AG10803 (cell line): ENCODE data around the gene LARP1B.
A peak's percentile ranks its signal among the peaks of the same experiment; 100 is the strongest.
"Not testable (repeated sequence)": the region's sequence is repeated elsewhere in the genome, so short reads cannot be mapped to it uniquely, and the experiment has no call there.

Experiments
- DNase-seq: peaks from one replicate; pipeline ENCODE4 v3.0.0; 2010; ENCODE audit warnings: low read depth
- H3K4me3 ChIP-seq: 2 replicates; pipeline ENCODE4 v1.5.1; 2011; ENCODE audit warnings: mild to moderate bottlenecking, low read length, control low read depth
- TF ChIP-seq, protein P1 (sequence below): conservative IDR thresholded peaks from 2 replicates; pipeline ENCODE4 v1.5.1; 2011; ENCODE audit warnings: mild to moderate bottlenecking, low read length, control low read depth, inconsistent platforms

The LARP1B gene

DNA sequence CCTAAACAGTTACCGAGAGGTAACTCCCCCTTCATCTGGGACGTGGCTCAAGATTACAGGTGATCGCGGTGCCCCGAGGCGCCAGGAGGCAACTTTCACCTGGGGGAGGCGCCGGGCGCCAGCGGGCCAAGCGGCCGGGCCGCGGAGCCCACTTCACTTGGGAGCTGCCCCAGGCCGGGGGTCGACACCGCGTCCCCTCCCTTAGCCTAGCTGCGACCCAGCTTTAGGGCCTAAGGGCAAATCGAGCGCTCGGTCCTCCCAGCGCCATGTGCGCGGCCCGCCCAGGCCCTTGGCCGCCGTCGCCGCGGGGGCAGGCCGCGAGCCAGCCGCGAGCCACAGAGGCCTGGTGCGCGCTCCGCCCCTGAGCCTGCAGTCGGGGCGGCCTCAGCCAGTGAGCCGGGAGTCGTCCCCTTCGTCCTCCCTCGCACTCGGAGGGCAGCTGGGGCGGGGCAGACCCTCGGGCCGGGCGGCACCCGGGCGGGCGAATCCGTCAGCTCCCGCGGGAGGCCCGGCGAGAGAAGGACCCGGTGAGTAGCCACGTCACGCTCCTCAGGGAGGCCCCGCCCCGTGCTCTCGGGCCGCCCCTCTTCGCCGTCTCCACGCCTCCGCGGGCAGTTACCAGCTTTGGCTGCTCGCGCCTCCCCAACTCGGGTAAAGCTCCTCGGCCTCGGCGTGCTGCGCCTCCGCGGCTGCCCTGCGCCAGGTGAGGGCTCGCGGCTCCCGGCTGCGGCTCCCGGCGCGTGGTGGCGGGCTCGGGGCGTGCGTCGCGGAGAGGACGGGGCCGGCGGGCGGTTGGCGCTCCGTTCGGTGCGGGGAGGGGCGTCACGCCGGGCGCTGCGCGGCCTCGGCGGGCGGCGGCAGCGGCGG is at the start of gene LARP1B:
Gene LARP1B, plus strand, starts transcription at position 614 of the 867 bp plus-strand sequence. CDS start 13,640 bp downstream, outside the sequence.
- peak within 1 kb of the TSS; percentile 83 for H3K4me3 ChIP-seq
- TF ChIP-seq, protein P1, sequence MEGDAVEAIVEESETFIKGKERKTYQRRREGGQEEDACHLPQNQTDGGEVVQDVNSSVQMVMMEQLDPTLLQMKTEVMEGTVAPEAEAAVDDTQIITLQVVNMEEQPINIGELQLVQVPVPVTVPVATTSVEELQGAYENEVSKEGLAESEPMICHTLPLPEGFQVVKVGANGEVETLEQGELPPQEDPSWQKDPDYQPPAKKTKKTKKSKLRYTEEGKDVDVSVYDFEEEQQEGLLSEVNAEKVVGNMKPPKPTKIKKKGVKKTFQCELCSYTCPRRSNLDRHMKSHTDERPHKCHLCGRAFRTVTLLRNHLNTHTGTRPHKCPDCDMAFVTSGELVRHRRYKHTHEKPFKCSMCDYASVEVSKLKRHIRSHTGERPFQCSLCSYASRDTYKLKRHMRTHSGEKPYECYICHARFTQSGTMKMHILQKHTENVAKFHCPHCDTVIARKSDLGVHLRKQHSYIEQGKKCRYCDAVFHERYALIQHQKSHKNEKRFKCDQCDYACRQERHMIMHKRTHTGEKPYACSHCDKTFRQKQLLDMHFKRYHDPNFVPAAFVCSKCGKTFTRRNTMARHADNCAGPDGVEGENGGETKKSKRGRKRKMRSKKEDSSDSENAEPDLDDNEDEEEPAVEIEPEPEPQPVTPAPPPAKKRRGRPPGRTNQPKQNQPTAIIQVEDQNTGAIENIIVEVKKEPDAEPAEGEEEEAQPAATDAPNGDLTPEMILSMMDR = no peak
- DNase-seq = peak; percentile 97

DNA sequence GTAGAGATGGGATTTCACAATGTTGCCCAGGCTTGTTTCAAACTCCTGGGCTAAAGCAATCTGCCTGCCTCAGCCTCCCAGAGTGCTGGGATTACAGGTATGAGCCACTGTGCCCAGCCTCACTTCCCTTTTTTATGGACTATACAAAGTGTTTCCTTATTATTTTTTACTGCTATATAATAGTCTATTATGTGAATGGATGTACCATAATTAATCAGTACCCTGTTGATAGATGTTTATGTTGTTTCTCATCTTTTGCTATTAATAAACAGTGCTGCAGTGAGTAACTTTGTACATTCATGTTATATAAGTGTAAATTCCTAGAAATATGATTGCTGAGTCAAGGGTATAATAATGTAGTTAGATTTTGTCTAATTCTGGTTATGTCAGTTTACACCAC is 35.8 kb upstream of the LARP1B start:
- TF ChIP-seq, protein P1 = no peak
- H3K4me3 ChIP-seq = no peak overlapping the region
- no peak for DNase-seq

DNA sequence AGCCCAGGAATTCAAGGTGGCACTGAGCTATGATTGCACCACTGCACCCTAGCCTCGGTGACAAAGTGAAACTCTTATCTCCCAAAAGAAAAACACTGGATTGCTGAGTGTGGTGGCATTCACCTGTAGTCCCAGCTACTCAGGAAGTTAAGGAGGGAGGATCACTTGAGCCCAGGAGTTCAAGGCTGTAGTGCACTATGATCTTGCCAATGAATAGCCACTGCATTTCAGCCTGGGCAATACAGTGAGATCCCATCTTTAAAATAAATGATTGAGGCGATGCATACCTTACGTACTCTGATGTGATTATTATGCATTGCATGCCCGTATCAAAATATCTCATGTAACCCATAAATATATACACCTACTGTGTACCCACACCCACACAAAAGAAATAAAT is 31.2 kb upstream of the LARP1B start:
- TF ChIP-seq, protein P1 = no peak
- DNase-seq = no peak
- H3K4me3 ChIP-seq = no peak overlapping the region

DNA sequence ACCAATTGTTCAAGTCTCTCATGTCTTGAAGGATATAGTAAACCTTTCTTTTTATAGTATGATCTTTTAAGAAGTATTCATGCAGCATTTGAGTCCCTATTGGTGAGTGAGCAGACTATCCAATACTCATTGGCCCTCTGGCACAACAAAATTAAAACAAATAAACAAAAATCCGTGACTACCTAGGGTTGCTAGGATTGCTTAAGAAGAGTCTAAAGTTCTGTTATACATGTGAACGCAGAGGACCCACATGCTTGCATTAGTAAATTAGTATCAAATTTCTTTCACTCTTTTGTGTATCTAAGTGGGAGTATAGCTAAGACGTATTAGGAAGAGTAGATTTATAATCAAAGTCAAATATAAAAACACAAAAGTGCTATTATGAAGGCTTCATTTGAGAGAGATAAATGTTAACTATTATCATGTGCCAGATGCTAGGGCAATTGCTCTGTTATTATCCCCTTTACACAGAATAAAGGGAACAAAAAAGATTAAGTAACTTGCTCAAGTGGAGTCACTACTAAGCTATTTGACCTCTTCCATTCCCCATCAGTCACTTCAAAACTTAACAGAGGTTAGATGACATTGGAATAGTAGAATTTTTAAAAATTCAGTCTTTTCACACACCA is 29.2 kb upstream of the LARP1B start:
- H3K4me3 ChIP-seq = no peak overlapping the region
- TF ChIP-seq, protein P1 = no peak
- no peak for DNase-seq

DNA sequence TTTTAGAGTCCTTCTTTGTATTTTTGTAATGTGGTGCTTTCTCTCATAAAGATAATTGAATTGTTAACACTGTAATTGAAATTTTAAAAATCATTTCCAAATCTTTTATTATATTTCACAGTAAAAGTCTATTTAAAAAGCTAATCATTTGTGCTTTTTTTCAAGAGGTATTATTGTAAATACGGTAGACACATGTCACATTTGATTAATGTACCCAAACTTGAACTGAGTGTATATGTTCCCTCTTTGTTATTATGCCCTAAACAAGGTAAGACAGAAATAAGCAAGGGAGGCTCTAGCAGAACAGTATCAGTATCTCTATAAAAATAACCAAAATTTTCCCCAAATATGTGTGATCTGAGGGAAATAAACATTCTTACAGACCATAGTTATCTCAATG is 21.5 kb upstream of the LARP1B start:
- no peak overlapping the region for H3K4me3 ChIP-seq
- TF ChIP-seq, protein P1 = no peak
- DNase-seq = no peak

DNA sequence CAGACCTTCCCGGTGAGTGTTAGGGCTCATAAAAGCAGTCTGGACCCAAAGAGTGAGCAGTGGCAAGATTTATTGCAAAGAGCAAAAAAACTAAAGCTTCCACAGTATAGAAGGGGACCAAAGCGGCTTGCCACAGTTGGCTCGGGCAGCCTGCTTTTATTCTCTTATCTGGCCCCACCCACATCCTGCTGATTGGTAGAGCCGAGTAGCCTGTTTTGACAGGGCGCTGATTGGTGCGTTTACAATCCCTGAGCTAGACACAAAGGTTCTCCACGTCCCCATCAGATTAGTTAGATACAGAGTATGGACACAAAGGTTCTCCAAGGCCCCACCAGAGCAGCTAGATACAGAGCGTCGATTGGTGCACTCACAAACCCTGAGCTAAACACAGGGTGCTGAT is 14.1 kb upstream of the LARP1B start:
- H3K4me3 ChIP-seq, DNase-seq: not testable (repeated sequence)

DNA sequence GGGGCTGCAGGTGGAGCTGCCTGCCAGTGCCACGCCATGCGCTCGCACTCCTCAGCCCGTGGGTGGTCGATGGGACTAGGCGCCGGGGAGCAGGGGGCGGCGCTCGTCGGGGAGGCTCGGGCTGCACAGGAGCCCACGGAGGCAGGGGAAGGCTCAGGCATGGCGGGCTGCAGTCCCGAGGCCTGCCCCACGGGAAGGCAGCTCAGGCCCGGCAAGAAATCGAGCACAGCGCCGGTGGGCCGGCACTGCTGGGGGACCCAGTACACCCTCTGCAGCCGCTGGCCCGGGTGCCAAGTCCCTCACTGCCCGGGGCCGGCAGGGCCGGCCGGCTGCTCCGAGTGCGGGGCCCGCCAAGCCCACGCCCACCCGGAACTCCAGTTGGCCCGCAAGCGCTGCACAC is 13.6 kb upstream of the LARP1B start:
- not testable (repeated sequence) for DNase-seq, H3K4me3 ChIP-seq

DNA sequence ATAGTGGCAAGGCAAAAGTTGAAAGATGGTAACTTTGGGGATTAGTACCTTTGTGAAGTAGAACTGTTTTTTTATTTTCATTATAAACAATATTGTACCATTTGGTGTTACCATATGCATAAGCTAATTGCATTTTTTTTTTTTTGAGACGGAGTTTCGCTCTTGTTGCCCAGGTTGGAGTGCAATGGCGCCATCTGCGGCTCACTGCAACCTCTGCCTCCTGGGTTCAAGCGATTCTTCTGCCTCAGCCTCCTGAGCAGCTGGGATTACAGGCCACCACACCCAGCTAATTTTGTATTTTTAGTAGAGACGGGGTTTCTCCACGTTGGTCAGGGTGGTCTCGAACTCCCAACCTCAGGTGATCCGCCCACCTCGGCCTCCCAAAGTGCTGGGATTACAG is 9.9 kb upstream of the LARP1B start:
- not testable (repeated sequence) for H3K4me3 ChIP-seq, DNase-seq

DNA sequence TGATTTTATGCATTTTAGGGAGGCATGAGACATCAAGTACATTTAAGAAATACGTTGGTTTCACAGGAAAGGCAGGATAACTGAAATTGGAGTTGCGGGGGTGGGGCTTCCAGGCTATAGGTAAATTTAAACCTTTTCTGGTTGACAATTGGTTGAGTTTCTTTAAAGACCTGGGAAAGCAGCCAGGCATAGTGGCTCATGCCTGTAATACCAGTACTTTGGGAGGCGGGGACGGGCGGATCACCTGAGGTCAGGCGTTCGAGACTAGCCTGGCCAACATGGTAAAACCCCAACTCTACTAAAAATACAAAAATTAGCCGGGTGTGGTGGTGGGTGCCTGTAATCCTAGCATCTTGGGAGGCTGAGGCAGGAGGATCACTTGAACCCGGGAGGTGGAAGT is 6.2 kb upstream of the LARP1B start:
- H3K4me3 ChIP-seq = not testable (repeated sequence)

DNA sequence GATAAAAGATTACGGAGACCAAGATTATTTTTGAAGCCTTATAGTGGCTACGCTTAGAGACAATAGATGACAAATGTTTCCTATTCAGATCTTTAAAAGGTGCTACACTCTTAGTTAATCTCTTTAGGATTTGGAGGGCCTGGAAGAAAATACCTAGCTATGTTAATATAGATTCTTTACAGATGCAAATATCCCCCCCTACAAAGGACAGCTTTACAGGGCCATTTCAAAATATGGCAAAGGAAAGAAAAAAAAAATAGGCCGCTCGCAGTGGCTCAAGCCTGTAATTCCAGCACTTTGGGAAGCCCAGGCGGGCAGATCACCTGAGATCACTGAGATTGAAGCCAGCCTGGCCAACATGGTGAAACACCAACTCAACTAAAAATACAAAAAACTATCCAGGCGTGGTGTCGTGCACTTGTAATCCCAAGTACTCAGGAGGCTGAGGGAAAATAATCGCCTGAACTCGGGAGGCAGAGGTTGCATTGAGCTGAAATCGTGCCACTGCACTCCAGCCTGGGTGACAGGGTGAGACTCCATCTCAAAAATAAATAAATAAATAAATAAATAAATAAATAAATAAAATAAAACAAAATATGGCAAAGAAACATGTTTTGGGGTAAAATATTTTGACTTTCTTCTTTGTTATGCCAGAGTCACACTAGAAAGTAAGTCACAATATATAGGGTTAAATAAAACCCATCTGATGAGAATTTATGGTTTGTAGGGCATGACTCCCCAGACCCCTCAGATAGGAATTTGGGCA is 5.5 kb upstream of the LARP1B start:
- not testable (repeated sequence) for DNase-seq, H3K4me3 ChIP-seq

More for the DNA sequence above, 6.2 kb upstream of the LARP1B start:
- not testable (repeated sequence) for DNase-seq
